ENCODE results near the gene NCAPG2.
"Not testable (repeated sequence)": the region's sequence is repeated elsewhere in the genome, so short reads cannot be mapped to it uniquely, and the experiment has no call there.

NCAPG2 gene

DNA sequence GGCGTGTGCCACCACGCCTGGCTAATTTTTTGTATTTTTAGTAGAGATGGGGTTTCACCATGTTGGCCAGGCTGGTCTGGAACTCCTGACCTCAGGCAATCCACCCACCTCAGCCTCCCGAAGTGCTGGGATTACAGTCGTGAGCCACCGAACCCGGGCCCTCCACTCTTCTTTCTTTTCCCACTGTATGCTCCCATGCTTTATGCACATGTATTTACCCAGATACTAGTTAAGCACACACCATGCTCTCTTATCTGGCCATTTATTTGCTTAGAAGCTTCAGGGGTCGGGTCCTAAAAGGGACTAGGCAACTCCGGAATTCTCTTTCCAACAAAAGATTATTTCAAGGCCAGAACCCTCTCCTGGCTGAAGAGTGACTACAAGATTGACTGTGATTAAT lies 78.3 kb downstream of the NCAPG2 start:
- DNase-seq: not testable (repeated sequence)

DNA sequence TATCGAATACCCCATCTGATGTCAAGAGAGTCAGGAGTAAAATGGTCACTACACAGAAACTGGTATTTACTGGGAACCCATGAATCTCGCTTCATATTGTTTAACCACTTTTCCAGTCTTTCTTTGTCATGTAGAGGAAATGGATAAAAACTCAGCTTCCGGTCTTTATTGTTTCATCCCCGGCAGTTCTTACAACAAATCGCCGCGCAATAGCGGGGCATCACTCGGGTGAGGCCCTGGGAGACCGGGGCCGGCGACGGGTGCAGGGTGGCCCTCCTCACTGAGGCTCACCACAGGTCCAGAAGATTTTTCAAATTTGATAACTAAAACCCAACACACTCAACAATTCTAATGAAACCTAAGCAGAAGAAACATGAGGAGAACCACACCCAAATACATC lies 81.4 kb downstream of the NCAPG2 start:
- no peak for DNase-seq

DNA sequence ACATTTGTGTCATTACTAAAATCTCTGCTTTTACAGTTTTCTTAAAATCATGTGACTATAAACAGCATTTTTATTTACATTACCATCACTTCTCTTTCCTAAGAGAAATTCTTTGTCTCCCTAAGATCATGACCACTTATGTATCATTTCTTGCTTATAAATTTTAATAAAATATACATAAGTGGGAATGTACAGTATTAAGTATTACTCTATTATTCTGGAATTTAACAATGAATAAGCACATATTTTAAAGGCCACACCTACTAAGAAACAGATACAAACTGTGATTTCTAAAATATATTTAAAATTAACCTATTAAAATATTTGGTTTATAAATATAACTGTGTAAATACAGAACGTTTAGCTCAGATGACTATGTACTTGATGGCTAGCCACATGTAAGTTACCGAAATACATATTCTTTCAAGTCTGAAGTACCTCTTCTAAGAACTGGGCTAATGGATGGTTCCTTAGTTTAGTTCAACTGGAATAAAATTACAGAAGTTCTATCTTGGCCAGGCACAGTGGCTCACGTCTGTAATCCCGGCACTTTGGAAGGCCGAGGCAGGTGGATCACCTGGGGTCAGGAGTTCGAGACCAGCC lies 83.7 kb downstream of the NCAPG2 start:
- no peak for DNase-seq

- no peak for DNase-seq
These were observed 84.2 kb downstream of the NCAPG2 start for GRCh38 chr7:158620418-158620817.

DNA sequence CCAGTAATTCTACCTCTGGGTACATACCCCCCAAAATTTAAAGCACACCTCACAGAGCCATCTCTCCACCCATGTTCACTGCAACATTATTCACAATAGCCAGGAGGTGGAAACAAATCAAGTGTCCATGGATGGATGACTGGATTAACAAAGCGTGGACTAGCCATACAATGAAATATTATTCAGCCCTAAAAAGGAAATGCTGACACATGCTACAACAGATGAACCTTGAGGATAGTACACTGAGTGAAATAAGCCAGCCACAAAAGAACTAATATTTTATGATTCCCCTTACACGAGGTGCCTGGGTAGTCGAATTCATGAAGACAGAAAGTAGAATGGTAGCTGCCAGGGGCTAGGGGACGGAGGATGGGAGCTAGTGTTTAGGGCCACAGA lies 85.9 kb downstream of the NCAPG2 start:
- no peak for DNase-seq

DNA sequence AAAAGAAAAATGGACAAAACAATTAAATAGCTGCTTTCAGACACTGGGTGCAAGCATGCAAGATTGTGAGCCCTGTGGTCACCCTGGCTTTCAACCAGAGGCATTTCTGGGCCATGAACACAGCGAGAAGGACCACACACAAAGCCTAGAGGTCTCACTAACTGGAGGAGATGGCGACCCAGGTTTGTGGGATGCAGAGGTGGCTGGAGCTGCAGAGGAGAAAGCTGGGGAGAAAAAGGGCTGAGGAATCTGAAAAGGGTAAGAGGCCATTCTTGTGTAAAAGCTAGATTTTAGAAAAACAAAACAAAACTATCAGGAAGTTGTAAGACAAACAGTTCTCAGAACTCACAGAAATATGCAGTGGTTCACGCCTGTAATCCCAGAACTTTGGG lies 86.9 kb downstream of the NCAPG2 start:
- DNase-seq: no peak

DNA sequence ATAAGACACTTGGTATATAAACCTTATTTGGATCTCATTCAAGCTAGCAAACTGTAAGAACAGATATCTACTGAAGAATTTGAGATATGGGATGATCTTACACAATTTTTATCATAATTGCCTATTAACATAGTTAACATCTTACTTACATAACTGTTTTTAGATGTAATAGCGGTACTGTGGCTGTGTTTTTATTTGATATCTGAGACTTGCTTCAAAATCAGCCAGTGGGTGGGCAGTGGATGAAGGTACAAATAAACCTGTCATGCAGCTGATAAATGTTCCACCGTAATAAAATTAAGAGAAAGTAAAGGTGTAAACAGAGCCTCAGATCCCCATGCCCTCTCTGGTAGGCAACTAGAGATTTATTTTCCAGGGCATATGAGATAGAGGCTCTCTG lies 88.6 kb downstream of the NCAPG2 start:
- DNase-seq: no peak

- no peak for DNase-seq
These were observed 89.9 kb downstream of the NCAPG2 start for GRCh38 chr7:158614700-158615099.

- DNase-seq: no peak
These were observed 91.1 kb downstream of the NCAPG2 start for GRCh38 chr7:158613481-158613880.

- DNase-seq: no peak
These were observed 92.1 kb downstream of the NCAPG2 start for GRCh38 chr7:158612546-158612945.

GRCh38 chr7:158611541-158611940 lies 93.1 kb downstream of the NCAPG2 start:
- DNase-seq: no peak

GRCh38 chr7:158609313-158609974 lies 95.2 kb downstream of the NCAPG2 start:
- no peak for DNase-seq

DNA sequence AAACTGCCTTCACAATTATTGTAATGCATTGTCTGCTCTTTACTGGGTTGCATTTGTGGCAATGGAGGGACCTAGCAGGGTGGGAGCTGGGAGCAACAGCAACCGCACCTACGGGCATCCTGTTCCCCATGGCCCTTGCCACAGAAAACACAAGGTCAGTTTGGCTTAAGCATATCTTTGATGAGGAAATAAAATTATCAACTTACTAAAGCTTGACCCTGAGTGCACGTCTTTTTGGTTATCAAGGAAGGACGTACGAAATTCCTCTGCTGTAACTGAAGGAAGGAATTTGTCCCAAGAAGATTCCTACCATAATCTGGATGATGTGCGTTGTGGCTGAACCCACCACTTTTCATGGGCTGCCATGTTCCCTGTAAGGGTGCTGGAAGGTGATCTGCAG lies 97.0 kb downstream of the NCAPG2 start:
- no peak for DNase-seq

DNA sequence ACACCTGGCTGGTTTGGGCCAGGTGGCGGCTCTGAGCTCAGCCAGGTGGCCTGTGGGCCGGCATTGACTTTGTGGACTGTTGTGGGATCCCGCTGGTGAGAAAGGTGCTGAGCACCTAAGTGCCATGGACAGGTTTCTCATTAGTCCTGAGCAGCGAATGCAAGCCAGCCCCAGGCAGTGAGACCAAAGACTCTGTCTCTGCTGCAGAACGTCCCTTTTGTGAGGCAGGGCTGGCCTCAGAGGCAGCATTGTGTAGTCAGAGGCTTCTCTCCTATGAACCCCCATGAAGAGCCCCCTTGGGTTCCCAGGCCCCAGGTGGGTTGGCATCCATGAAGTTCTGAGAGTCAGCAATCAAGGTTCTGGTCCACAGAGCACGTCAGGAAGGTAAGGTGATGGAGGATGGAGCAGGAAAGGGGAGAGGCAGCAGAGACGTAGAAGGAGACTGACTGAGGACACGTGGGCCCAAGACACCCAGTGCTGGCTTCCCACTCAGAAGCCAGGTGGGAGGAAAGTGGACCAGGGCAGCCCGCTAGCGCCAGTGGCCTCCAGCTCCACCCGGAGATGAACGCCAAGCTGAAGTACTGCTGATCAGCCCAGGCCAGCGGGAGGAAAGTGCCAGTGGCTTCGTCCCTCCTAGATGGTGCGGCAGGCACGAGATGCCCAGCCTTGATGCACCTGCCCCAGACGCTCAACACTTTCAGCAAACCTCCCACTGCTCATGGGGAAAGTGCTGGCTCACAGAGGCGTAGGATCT lies 97.8 kb downstream of the NCAPG2 start:
- DNase-seq: no peak

GRCh38 chr7:158606129-158606528 lies 98.5 kb downstream of the NCAPG2 start:
- no peak for DNase-seq

DNA sequence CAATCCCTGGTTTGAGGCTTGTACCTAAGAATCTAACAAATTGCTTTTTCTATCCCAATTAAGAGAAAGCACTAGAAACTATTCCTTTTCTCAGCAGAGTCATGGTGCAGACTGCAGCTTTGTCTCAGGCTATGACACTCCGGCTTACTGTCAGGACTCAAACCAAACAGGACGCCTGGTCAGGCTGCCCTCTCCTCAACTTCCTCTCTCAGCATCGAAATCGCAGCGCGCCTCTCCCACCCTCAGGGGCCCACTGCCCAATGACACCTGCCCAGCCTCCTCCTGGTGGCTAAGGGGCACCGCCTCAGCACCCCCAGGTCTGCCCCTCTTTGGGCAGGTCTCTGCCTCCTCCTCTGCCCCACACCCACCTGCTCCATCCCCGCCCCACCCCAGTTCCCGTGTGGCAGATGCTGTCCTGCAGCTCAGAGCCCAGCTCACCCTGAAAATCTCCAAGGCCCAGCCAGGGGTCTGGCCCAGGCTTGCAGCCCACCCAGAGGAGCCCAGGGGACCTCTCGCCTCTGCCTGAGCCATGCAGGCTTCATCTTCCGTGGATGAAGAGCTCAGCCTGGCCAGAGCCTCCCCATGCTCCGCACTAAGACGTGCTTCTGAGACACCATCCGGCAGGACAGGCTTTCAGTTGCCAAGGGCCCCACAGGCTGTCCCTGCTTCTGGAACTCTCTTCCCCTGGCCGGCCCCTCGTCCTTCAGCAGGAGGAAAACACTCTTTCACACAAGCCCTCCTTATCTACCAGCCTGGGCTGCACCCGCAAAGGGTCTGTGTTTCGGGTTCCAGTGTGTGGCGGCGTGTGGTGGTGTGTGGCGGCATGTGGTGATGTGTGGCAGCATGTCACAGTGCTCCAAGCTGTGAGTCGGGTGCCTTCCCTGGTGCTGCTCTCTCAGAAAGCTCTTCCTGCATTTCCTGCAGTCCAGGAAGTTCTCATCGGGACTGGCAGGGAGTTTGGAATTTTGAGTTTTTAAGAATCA lies 100.5 kb downstream of the NCAPG2 start:
- no peak for DNase-seq

DNA sequence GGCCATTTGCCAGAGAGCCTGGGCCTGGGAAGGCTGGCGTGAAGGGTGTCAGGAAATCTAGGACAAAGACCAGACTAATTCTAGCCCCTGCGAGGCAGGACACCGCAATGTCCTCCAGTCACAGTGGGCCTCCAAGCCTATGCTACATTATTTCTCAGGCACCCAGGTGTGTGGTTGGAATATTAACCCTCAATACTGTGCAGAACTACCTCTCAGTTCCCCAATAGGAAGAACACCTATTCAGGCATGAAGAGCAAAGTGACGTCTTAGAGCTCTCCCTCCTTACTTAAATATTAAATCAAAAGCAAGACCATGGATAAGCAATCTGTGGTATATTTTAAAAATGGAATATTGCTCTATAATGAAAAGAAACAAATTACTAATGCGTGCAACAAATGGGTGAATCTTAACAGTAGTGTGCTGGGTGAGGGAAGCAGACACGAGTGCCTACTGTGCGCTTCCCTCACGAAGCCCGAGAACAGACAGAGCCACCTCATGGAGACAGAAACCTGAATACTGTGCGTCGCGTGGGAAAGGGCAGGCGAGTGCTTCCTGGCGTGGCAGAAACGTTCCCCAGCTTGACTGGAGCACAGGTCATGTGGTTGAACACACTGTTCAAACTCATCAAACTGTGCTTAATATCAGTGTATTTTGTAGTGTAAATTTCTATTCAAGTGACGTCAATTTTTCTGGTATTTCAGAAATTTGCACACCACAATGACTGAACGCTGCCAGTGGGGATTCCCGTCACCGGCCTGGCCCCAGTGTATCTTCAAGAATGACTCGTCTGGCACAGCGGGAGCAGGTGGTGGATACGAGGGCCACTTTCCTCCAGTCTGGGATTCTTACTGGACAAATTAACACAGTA lies 101.5 kb downstream of the NCAPG2 start:
- DNase-seq: no peak

GRCh38 chr7:158602041-158602440 lies 102.6 kb downstream of the NCAPG2 start:
- DNase-seq: no peak

DNA sequence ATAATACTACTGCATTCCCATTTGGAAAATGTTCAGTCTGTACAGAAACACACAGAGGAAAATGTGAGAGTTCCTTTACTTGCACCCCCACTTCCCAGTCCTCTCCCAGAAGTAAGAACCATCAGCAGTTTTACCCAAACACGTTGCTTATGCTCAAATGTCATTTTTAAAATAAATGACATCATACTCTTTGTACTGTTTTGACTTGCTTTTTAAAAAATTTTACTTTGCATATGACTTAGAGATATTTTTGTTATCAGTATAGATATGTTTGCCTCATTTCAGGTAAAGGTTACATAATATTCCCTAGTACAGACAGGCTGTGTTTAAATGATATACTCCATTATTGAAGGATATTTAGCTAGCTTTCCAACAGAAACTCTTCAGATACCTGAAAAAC lies 103.5 kb downstream of the NCAPG2 start:
- DNase-seq: no peak

GRCh38 chr7:158596745-158597144 lies 107.9 kb downstream of the NCAPG2 start:
- DNase-seq: no peak

DNA sequence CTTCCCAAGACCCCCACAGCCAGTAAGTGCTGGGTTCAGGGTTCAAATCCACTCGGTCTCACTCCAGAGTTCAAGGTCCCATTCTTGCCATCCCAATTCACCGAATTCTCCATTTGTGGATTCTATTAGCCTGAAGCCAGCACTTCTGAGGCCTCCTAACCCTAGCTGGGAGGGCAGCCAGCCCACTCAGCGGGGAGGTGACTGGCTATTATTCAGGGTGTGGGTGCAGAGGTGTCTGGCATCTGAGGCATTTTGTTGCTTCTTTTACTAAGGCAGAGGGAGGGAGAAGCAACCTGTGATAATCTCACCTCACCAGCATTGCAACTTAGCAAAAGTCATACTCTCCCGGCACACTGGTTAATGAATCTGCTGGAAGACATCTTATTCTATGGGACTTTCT lies 108.3 kb downstream of the NCAPG2 start:
- no peak for DNase-seq

DNA sequence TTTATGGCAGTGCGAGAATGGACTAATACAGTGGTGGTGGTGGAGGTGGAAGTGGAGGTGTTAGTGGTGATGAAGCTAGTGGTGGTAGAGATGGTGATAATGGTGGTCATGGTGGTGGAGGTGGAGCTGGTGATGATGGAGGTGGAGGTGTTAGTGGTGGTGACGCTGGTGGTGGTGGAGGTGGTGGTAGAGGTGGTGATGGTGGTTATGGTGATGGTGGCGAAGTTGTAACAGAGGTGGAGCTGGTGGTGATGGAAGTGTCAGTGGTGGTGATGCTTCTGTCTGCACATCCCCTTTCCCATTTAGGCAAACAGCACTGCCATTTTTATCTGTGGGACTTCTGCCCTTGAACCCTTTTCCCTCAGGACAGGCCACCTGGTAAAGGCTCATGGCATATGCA lies 109.5 kb downstream of the NCAPG2 start:
- DNase-seq: no peak
